Colonic mucosa (tissue), 4 donors: ENCODE data around the gene DAPK1. TPM values are rescaled to one million over a fixed set of nuclear protein-coding genes. Genes with fewer than 3 reads are reported as not detected.

ENCODE experiments used
- DNase-seq: peaks from one replicate; pipeline ENCODE4 v3.0.0-alpha.2; 2020
- H3K27ac ChIP-seq: fragments of 200-600 bp; one replicate; pipeline ENCODE4 v1.8.0; 2021
- H3K27me3 ChIP-seq: fragments of 200-600 bp; one replicate; pipeline ENCODE4 v1.8.0; 2021
- H3K36me3 ChIP-seq: fragments of 200-600 bp; one replicate; pipeline ENCODE4 v1.8.0; 2021
- H3K4me1 ChIP-seq: fragments of 200-600 bp; one replicate; pipeline ENCODE4 v1.8.0; 2021; ENCODE audit warnings: mild to moderate bottlenecking
- H3K4me3 ChIP-seq: fragments of 200-600 bp; one replicate; pipeline ENCODE4 v1.8.0; 2021
- H3K9ac ChIP-seq, 2 donors: one replicate each; pipeline ENCODE4 v1.7.0; 2013; ENCODE audit warnings: control low read depth in 2 of 2, low read depth in 2 of 2, low read length in 2 of 2
- H3K9me3 ChIP-seq: fragments of 200-600 bp; one replicate; pipeline ENCODE4 v1.8.0; 2021
- intact Hi-C: fragments of 100-400 bp; cut with DNase I; formaldehyde crosslinking; loops from one replicate; pipeline ENCODE4 v1.14.1; 2022
- total RNA-seq, 2 donors: library from RNA; stranded (reverse); fragmentation: NEBNext Ultra II Directional in 1 of 2; extraction: Animal tissue kit (Norgen Biotek cat#: 25700) in 1 of 2; gene quantifications; one replicate each; pipeline ENCODE4 v1.2.1, GENCODE V29; 2021
- TF ChIP-seq, protein P1 (sequence below): fragments of 200-600 bp; IDR thresholded peaks from one replicate; pipeline ENCODE4 v1.8.0; 2022; ENCODE audit warnings: antibody characterized with exemption, mild to moderate bottlenecking
- donor health status: healthy.
- donor health status: DM: no; HTN: no; CAD: no.
- donor health status: DM: no; HTN: no; CAD: no.

The DAPK1 gene
- total RNA-seq, 2 donors from 2014 or later = 7.9 to 17.5 TPM

DNA sequence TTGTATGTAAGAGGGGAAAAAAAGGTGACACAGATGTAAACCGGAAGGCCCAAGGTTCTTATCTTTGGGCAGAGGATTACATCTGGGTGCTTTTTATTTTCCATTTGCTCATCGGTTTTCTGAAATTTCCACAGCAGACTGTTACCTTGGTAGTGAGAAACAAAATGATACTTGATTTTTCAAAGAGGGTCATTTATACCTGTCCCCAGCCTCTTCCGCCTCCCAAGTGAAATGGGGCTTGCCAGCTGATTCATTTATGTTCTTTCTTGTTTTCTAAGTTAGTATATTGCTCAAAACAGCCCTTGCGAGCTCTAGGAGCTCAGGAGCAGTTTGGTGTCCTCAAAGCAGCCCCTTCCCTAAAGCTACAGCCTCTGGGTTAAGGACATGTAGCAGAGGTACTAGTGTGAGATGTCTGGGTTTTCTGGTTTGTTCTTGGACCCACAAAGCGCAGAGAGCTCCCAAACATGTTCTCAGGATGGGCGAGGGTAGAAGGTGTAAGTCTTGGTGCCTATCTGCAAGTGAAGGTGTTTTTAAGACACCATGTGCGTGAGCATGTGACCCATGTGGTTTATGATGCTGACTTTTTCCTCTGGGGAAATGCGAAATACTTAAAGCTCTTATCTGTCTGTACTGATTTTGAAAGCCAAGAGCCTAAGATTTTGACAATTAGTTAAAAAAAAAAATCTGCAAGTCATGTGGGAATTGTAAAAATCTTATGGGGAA, 38.3 kb downstream of the DAPK1 start:
- DNase-seq = no peak
- no peaks in the 10 kb centered on the region for H3K27me3 ChIP-seq
- no peak overlapping the region for H3K4me3 ChIP-seq
- H3K4me1 ChIP-seq = no peaks in the 10 kb centered on the region
- H3K27ac ChIP-seq = no peak overlapping the region
- intact Hi-C loops = no loop called here
- TF ChIP-seq, protein P1, sequence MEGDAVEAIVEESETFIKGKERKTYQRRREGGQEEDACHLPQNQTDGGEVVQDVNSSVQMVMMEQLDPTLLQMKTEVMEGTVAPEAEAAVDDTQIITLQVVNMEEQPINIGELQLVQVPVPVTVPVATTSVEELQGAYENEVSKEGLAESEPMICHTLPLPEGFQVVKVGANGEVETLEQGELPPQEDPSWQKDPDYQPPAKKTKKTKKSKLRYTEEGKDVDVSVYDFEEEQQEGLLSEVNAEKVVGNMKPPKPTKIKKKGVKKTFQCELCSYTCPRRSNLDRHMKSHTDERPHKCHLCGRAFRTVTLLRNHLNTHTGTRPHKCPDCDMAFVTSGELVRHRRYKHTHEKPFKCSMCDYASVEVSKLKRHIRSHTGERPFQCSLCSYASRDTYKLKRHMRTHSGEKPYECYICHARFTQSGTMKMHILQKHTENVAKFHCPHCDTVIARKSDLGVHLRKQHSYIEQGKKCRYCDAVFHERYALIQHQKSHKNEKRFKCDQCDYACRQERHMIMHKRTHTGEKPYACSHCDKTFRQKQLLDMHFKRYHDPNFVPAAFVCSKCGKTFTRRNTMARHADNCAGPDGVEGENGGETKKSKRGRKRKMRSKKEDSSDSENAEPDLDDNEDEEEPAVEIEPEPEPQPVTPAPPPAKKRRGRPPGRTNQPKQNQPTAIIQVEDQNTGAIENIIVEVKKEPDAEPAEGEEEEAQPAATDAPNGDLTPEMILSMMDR = no peak
- H3K9ac ChIP-seq = no peak overlapping the region
- H3K36me3 ChIP-seq = no peaks in the 10 kb centered on the region
- no peaks in the 10 kb centered on the region for H3K9me3 ChIP-seq

DNA sequence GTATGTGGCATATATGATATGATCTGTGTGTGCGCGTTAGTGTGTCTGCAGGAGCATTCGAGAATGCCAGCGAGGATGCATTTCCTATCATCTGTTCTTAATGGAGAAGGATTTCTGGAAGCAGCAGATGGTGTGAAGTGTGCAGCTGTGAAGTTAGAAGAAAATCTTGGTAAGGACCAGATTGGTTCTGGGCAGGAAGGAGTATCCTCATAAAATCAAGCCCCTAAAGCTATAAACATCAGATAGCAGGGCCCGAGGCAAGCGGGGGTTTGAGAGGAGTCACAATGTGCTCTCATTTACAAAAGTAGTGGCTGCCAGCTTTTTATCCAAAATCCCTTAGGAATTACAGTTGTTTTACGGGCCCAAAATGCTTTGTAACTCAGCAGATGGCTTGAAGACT, 40.0 kb downstream of the DAPK1 start:
- Histone ChIP-seq H3K4me3 (no peak overlapping the region), H3K27me3 (no peaks in the 10 kb centered on the region), H3K9me3 (no peaks in the 10 kb centered on the region), H3K36me3 (no peaks in the 10 kb centered on the region), H3K27ac (no peak overlapping the region), H3K4me1 (no peaks in the 10 kb centered on the region), H3K9ac (no peak overlapping the region)
- no peak for DNase-seq
- TF ChIP-seq, protein P1 = no peak
- intact Hi-C loops = no loop called here

DNA sequence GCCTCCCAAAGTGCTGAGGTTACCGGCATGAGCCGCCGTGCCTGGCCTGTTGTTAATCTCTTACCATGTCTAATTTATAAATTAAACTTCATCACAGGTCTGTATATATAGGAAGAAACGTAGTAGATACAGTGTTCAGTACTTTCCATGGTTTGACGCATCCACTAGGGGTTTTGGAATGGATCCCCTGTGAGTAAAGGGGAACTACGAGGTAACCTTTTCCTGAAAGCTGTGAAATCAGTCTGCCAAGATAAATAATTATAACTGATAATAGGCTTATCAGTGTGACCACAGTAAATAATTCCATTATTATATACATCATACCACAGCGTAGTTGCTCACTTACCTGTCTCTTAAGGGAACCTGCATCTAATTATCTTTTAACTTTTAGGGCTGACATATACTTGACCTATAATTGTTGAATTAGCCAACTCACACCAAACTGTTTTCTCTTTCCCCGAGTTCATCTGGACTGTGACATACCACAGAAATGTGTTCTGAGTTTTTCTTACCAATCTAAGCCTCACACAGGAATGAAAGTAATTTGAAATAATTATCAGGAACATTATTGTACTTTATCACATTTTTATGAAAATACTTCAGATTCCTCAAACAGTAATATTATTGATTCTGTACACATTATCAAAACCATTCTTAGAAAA, 42.9 kb downstream of the DAPK1 start:
- Histone ChIP-seq H3K4me3 (no peak overlapping the region), H3K9me3 (no peaks in the 10 kb centered on the region), H3K9ac (no peak overlapping the region), H3K27ac (no peak overlapping the region), H3K4me1 (no peaks in the 10 kb centered on the region), H3K27me3 (no peaks in the 10 kb centered on the region), H3K36me3 (no peaks in the 10 kb centered on the region)
- TF ChIP-seq, protein P1 = no peak
- intact Hi-C loops = no loop called here
- DNase-seq = no peak

DNA sequence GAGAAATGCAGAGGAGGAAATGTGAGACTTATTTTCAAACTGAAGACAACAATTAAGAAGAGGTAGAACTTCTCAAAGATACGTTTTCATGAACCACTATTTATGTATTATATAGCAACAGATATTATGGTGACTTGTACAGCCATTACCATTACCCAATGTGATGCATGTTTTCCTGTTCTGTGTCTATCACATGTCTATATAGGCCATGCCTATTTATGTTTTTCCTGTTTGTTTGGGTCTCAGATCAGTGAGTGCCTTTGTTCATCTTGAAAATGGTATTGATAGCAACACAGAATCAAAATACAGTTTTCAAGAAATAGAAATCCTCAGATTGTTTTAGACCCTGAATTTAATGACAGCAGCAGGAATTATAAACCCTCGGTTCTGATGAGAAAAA, 44.0 kb downstream of the DAPK1 start:
- H3K9ac ChIP-seq = no peak overlapping the region
- TF ChIP-seq, protein P1 = no peak
- H3K4me1 ChIP-seq = no peaks in the 10 kb centered on the region
- intact Hi-C loops = no loop called here
- no peaks in the 10 kb centered on the region for H3K27me3 ChIP-seq
- no peaks in the 10 kb centered on the region for H3K36me3 ChIP-seq
- H3K27ac ChIP-seq = no peak overlapping the region
- H3K9me3 ChIP-seq = no peaks in the 10 kb centered on the region
- H3K4me3 ChIP-seq = no peak overlapping the region
- DNase-seq = no peak

DNA sequence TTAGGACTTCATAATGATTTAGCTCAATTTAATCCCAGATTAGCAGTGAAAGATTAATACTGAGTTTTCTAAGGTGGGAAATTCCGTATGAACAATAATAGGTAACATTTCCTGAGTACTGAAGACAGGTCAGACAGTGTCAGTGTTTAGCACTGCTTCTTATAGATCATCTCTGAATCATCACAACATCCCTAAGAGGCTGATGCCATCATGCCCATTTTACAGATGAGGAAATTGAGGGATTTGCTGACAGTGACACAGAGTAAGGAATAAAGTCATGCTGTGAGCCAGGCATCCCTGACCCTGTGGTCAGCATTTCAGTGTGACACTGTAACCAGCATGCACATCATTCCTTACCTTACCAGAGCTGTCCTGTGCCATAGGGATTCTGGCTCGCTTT, 44.5 kb downstream of the DAPK1 start:
- Histone ChIP-seq H3K27me3 (no peaks in the 10 kb centered on the region), H3K4me3 (no peak overlapping the region), H3K27ac (no peak overlapping the region), H3K9ac (no peak overlapping the region), H3K4me1 (no peaks in the 10 kb centered on the region), H3K36me3 (no peaks in the 10 kb centered on the region), H3K9me3 (no peaks in the 10 kb centered on the region)
- DNase-seq = no peak
- TF ChIP-seq, protein P1 = no peak
- intact Hi-C loops = no loop called here
